ENCODE measurements around the gene WSB1.

DNA sequence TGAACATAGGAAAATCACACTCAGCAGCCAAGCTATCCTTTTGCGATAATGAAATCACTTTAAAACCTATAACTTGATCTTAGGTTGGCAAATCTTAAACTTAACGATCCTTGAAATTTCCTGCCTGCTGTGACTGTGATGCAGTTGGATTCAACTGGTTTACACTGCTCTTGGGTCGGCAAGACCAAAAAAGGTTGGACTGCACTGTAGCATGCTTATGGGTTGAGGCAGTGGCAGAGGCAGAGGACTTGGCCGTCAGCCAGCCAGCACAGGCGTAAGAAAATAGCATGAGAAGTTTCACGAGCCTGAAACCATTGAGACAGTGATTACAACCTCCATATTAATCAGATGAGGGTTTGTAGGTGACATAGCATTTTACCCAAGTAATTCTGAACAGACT lies 21.4 kb downstream of the WSB1 start:
- TF ChIP-seq ESRRA (IDR thresholded peaks at IDR 0.05; ENCODE audit: borderline replicate concordance, low read length) (no peak), RCOR1 (IDR thresholded peaks at IDR 0.05; ENCODE audit: low read depth, low read length) (no peak), KDM1A (IDR thresholded peaks at IDR 0.05; ENCODE audit: low read depth) (no peak)
- TF ChIP-seq, protein P1, sequence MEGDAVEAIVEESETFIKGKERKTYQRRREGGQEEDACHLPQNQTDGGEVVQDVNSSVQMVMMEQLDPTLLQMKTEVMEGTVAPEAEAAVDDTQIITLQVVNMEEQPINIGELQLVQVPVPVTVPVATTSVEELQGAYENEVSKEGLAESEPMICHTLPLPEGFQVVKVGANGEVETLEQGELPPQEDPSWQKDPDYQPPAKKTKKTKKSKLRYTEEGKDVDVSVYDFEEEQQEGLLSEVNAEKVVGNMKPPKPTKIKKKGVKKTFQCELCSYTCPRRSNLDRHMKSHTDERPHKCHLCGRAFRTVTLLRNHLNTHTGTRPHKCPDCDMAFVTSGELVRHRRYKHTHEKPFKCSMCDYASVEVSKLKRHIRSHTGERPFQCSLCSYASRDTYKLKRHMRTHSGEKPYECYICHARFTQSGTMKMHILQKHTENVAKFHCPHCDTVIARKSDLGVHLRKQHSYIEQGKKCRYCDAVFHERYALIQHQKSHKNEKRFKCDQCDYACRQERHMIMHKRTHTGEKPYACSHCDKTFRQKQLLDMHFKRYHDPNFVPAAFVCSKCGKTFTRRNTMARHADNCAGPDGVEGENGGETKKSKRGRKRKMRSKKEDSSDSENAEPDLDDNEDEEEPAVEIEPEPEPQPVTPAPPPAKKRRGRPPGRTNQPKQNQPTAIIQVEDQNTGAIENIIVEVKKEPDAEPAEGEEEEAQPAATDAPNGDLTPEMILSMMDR (IDR thresholded peaks at IDR 0.05) = no peak
